Transverse colon (tissue), 4 donors: ENCODE measurements around the gene MLH3.

Experiments
- CTCF ChIP-seq, 5 experiments: fragments of 200-600 bp in 3 of 5; fragments of 450-650 bp in 2 of 5; sonication (generic) in 3 of 5; IDR thresholded peaks; 1 replicate in 2 of 5; 2 replicates in 3 of 5; pipeline ENCODE4 v1.5.1; 2016 to 2017; ENCODE audit warnings: antibody characterized with exemption in 5 of 5, inconsistent platforms in 3 of 5, mild to moderate bottlenecking in 2 of 5, moderate library complexity in 1 of 5
- EP300 ChIP-seq: sonication (generic); formaldehyde crosslinking; IDR thresholded peaks from one replicate; pipeline ENCODE4 v1.6.1; 2017; ENCODE audit warnings: antibody characterized with exemption, low read depth
- POLR2A ChIP-seq: fragments of 450-650 bp; IDR thresholded peaks from one replicate; pipeline ENCODE4 v1.6.1; 2016; ENCODE audit warnings: antibody characterized with exemption, mild to moderate bottlenecking, moderate library complexity
- POLR2AphosphoS5 ChIP-seq, 3 donors: sonication (generic); formaldehyde crosslinking; IDR thresholded peaks; one replicate each; pipeline ENCODE4 v1.6.1; 2016; ENCODE audit warnings: antibody characterized with exemption in 3 of 3

- TF ChIP-seq CTCF (IDR thresholded peaks at IDR 0.05) (no peak), POLR2AphosphoS5 (IDR thresholded peaks at IDR 0.05) (no peak), EP300 (no peak), POLR2A (no peak)
These were observed 63.1 kb downstream of the MLH3 start for GRCh38 chr14:74988131-74988530.
